Fibroblast of mammary gland (primary cell): Measurements from ENCODE around the gene RAG1.

Experiments used
- DNase-seq: peaks from one replicate; pipeline ENCODE4 v3.0.0-alpha.2; 2010; ENCODE audit warnings: low read depth
- H3K4me3 ChIP-seq: 2 replicates; pipeline ENCODE4 v1.5.1; 2011; ENCODE audit warnings: low read depth, mild to moderate bottlenecking, low read length, moderate library complexity; ENCODE audit not compliant: control insufficient read depth
- CTCF ChIP-seq: conservative IDR thresholded peaks from 2 replicates; pipeline ENCODE4 v1.5.1; 2011; ENCODE audit warnings: low read depth, low read length, inconsistent platforms; ENCODE audit not compliant: control insufficient read depth, insufficient read depth

The RAG1 gene

DNA sequence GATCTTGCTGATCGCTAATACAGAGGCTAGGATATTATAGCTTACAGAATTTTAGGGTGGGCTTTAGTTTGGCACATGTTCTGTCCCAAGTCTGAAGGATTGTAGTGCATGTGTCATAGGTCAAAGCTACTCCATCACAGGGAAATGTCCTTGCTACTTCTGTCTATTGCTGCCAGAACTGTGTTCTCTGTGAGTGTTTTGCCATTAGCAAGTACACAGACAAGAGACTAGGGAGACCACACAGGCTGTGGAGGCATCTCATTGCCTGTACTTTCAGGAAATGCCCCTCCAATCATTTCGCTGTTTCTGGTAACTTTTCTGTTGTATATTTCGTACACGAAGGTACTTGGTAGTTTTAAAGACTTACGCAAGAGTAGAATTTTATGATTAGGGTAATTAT, 55.7 kb downstream of the RAG1 start:
- TF ChIP-seq CTCF, result no peak
- no peak for DNase-seq
- no peak overlapping the region for H3K4me3 ChIP-seq

GRCh38 chr11:36627006-36627405, 59.2 kb downstream of the RAG1 start:
- no peak overlapping the region for H3K4me3 ChIP-seq
- no peak for DNase-seq
- no peak for TF ChIP-seq CTCF

DNA sequence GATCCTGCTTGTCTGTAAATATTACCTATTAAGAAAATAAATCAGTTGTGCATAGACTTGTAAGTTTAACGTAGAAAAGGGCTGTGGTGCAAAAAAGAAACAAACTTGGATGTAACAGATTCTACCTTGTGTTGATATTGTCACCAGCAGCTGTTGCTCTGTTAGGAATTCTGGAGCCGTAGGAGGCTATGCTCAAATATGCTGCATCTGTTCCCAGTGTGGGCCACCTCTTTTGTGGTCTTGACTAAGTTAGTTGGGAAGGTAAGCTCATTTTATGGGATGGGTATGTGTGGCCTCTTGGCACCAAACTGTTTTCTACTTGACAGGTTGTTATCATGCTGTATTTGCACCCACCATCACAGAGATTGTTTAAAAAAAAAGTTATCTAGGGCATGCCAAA, 59.7 kb downstream of the RAG1 start:
- DNase-seq, result no peak
- H3K4me3 ChIP-seq, result no peak overlapping the region
- no peak for TF ChIP-seq CTCF

- no peak for TF ChIP-seq CTCF
- no peak overlapping the region for H3K4me3 ChIP-seq
- no peak for DNase-seq
These were observed 60.3 kb downstream of the RAG1 start for GRCh38 chr11:36628141-36628540.

- DNase-seq, result no peak
- H3K4me3 ChIP-seq, result no peak overlapping the region
- no peak for TF ChIP-seq CTCF
These were observed 61.0 kb downstream of the RAG1 start for GRCh38 chr11:36628765-36629244.
